Uterus (tissue), 2 donors: ENCODE measurements around the gene JAZF1.

Experiments used
- POLR2A ChIP-seq, 2 donors: fragments of 450-650 bp; IDR thresholded peaks; one replicate each; pipeline ENCODE4 v1.6.1; 2016; ENCODE audit warnings: antibody characterized with exemption in 2 of 2, mild to moderate bottlenecking in 1 of 2, moderate library complexity in 1 of 2
- TF ChIP-seq, protein P1 (sequence below), 4 experiments: fragments of 200-600 bp in 2 of 4; fragments of 450-650 bp in 2 of 4; sonication (generic) in 2 of 4; IDR thresholded peaks; one replicate each; pipeline ENCODE4 v1.5.1; 2016 to 2019; ENCODE audit warnings: antibody characterized with exemption in 4 of 4, mild to moderate bottlenecking in 2 of 4, moderate library complexity in 1 of 4

DNA sequence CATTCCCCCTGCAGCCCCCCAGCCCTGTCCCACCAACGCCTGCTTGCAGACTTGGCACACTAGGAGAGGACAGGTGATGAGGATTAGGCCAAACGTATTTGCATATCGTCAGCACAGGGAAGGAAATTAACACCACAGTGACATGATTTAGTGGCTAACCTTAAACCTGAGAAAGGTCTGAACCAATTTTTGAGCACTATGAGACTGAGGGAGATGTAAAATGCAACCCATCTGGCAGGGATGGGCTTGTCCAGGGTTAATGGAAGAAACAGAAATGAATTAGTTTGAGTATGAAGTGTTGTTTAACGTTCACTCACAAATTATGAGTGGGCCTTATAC lies 257.0 kb downstream of the JAZF1 start:
- TF ChIP-seq POLR2A (IDR thresholded peaks at IDR 0.05): no peak
- TF ChIP-seq, protein P1, sequence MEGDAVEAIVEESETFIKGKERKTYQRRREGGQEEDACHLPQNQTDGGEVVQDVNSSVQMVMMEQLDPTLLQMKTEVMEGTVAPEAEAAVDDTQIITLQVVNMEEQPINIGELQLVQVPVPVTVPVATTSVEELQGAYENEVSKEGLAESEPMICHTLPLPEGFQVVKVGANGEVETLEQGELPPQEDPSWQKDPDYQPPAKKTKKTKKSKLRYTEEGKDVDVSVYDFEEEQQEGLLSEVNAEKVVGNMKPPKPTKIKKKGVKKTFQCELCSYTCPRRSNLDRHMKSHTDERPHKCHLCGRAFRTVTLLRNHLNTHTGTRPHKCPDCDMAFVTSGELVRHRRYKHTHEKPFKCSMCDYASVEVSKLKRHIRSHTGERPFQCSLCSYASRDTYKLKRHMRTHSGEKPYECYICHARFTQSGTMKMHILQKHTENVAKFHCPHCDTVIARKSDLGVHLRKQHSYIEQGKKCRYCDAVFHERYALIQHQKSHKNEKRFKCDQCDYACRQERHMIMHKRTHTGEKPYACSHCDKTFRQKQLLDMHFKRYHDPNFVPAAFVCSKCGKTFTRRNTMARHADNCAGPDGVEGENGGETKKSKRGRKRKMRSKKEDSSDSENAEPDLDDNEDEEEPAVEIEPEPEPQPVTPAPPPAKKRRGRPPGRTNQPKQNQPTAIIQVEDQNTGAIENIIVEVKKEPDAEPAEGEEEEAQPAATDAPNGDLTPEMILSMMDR (IDR thresholded peaks at IDR 0.05): no peak
